RWPE2 (cell line): ENCODE data around the gene SETD1B.

ENCODE experiments used
- ATAC-seq: fragments of 200-7000 bp; cut with Tn5 transposase; 3 replicates; pipeline ENCODE4 v1.9.1; 2021; ENCODE audit warnings: low read depth
- DNase-seq: peaks from one replicate; pipeline ENCODE4 v3.0.0-alpha.2; 2020; ENCODE audit warnings: low spot score
- H3K27ac ChIP-seq: fragments of 450-650 bp; 2 replicates; pipeline ENCODE4 v1.5.1; 2017; ENCODE audit warnings: mild to moderate bottlenecking; ENCODE audit not compliant: poor library complexity, severe bottlenecking
- H3K27me3 ChIP-seq: fragments of 250-450 bp; sonication (Bioruptor Pico); 2 replicates; pipeline ENCODE4 v1.5.1; 2021; ENCODE audit warnings: mild to moderate bottlenecking, moderate library complexity; ENCODE audit not compliant: insufficient read depth, poor library complexity, severe bottlenecking
- H3K36me3 ChIP-seq: fragments of 250-450 bp; sonication (Bioruptor Pico); 2 replicates; pipeline ENCODE4 v1.5.1; 2020; ENCODE audit warnings: low read depth, mild to moderate bottlenecking, moderate library complexity
- H3K4me1 ChIP-seq: fragments of 250-450 bp; sonication (Bioruptor Pico); 2 replicates; pipeline ENCODE4 v1.5.1; 2021; ENCODE audit warnings: mild to moderate bottlenecking, moderate library complexity; ENCODE audit not compliant: insufficient read depth, poor library complexity, severe bottlenecking
- H3K4me3 ChIP-seq: fragments of 250-450 bp; sonication (Bioruptor Pico); 2 replicates; pipeline ENCODE4 v1.5.1; 2021; ENCODE audit warnings: mild to moderate bottlenecking, moderate library complexity; ENCODE audit not compliant: severe bottlenecking
- H3K9me3 ChIP-seq: fragments of 250-450 bp; sonication (Bioruptor Pico); 2 replicates; pipeline ENCODE4 v1.5.1; 2021; ENCODE audit warnings: mild to moderate bottlenecking, moderate library complexity; ENCODE audit not compliant: severe bottlenecking
- TF ChIP-seq, protein P1 (sequence below): fragments of 450-650 bp; IDR thresholded peaks from one replicate; pipeline ENCODE4 v1.5.1; 2017; ENCODE audit warnings: mild to moderate bottlenecking, moderate library complexity; ENCODE audit not compliant: poor library complexity, severe bottlenecking

SETD1B gene

GRCh38 chr12:121806009-121806545, 2.3 kb downstream of the SETD1B start:
- peaks cover 50% of the 10 kb centered on the region for H3K36me3 ChIP-seq
- H3K27ac ChIP-seq = peak overlapping the region; percentile 100
- no peaks in the 10 kb centered on the region for H3K9me3 ChIP-seq
- TF ChIP-seq, protein P1, sequence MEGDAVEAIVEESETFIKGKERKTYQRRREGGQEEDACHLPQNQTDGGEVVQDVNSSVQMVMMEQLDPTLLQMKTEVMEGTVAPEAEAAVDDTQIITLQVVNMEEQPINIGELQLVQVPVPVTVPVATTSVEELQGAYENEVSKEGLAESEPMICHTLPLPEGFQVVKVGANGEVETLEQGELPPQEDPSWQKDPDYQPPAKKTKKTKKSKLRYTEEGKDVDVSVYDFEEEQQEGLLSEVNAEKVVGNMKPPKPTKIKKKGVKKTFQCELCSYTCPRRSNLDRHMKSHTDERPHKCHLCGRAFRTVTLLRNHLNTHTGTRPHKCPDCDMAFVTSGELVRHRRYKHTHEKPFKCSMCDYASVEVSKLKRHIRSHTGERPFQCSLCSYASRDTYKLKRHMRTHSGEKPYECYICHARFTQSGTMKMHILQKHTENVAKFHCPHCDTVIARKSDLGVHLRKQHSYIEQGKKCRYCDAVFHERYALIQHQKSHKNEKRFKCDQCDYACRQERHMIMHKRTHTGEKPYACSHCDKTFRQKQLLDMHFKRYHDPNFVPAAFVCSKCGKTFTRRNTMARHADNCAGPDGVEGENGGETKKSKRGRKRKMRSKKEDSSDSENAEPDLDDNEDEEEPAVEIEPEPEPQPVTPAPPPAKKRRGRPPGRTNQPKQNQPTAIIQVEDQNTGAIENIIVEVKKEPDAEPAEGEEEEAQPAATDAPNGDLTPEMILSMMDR = no peak
- peaks cover 10% of the 10 kb centered on the region for H3K4me1 ChIP-seq
- no peaks in the 10 kb centered on the region for H3K27me3 ChIP-seq
- peak; percentile 65 for DNase-seq
- H3K4me3 ChIP-seq = peak overlapping the region; percentile 94
- no peak for ATAC-seq

DNA sequence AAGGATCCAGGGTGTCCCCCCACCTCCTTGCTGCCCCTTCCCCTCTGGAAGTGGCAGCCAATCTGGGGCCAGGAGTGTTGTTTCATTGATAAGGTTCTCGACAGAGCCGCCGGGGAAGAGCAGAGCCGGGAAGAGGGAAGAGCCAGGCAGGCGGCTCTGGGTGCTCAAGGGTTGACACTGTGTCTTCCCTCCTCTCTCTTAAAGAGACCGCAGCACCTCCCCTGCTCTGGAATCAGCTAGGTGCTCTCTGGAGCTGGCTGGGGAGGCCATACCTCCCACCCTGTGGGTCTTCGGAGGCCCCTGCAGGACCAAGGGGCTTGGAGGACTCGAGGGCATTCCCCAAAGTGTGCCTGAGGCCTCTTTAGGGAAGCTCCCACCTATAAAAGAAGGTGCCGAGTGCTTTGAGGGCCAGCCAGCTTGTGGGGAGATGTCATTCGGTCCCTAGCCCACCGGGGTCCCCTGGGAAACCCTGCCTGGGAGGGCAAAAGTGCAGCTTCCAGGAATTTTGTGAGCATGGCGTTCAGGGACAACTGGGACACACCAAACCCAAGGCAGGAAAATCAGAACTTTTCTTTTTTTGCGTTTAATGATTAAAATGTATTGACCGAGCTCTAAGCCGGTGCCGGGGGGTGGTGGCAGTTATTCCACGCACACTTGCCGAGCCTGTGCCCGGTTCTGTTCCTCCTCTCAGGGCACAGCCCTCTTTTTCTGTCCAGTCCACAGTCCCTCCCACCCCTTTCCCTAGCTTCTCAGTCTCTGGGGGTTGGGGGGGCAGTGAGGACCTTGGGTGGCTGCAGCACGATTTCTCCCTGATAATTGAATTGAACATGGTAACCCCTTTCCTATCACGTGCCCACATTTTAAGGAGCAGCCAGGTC, 3.0 kb downstream of the SETD1B start:
- Histone ChIP-seq H3K4me3 (peak overlapping the region; percentile 94), H3K27ac (peak overlapping the region; percentile 100), H3K9me3 (no peaks in the 10 kb centered on the region), H3K36me3 (peaks cover 44% of the 10 kb centered on the region), H3K27me3 (no peaks in the 10 kb centered on the region), H3K4me1 (peaks cover 3% of the 10 kb centered on the region)
- no peak for ATAC-seq
- TF ChIP-seq, protein P1 = no peak
- no peak for DNase-seq

GRCh38 chr12:121807642-121808347, 4.0 kb downstream of the SETD1B start:
- H3K27ac ChIP-seq = peak overlapping the region; percentile 100
- TF ChIP-seq, protein P1 = no peak
- no peaks in the 10 kb centered on the region for H3K9me3 ChIP-seq
- H3K27me3 ChIP-seq = no peaks in the 10 kb centered on the region
- H3K4me1 ChIP-seq = peaks cover under 1% of the 10 kb centered on the region
- peaks cover 44% of the 10 kb centered on the region for H3K36me3 ChIP-seq
- ATAC-seq = no peak
- no peak overlapping the region for H3K4me3 ChIP-seq
- no peak for DNase-seq

DNA sequence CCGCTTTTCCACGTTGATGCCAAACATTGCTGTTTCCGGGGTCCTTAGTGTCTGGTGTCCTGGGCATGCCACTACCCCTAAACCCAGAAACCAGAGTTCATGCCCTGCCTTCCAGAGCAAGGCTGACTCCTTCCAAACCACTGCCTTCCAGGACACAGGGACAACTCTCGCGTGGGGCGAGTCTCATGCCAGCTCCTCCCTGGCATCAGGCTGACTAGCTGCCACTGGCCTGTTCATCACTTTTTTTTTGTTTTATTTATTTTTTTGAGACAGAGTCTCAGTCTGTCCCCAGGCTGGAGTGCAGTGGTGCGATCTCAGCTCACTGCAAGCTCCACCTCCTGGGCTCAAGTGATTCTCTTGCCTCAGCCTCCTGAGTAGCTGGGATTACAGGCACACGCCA, 4.8 kb downstream of the SETD1B start:
- Histone ChIP-seq H3K36me3 (peaks cover 52% of the 10 kb centered on the region), H3K4me1 (peaks cover 9% of the 10 kb centered on the region), H3K4me3 (no peak overlapping the region), H3K9me3 (no peaks in the 10 kb centered on the region), H3K27me3 (no peaks in the 10 kb centered on the region), H3K27ac (no peak overlapping the region)
- no peak for DNase-seq
- ATAC-seq = no peak
- TF ChIP-seq, protein P1 = no peak
